GM21737 (cell line): ENCODE data around the gene UBQLN1.
"Not testable (repeated sequence)": the region's sequence is repeated elsewhere in the genome, so short reads cannot be mapped to it uniquely, and the experiment has no call there.

Experiments used
- ATAC-seq: cut with Tn5 transposase; IDR thresholded peaks from one replicate; pipeline ENCODE4 v1.9.1; 2021; ENCODE audit warnings: mild to moderate bottlenecking, moderate library complexity; ENCODE audit not compliant: unreplicated experiment

UBQLN1 gene

GRCh38 chr9:83636813-83637212 lies 70.9 kb downstream of the UBQLN1 start:
- no peak for ATAC-seq

GRCh38 chr9:83633676-83634075 lies 74.1 kb downstream of the UBQLN1 start:
- ATAC-seq: no peak

DNA sequence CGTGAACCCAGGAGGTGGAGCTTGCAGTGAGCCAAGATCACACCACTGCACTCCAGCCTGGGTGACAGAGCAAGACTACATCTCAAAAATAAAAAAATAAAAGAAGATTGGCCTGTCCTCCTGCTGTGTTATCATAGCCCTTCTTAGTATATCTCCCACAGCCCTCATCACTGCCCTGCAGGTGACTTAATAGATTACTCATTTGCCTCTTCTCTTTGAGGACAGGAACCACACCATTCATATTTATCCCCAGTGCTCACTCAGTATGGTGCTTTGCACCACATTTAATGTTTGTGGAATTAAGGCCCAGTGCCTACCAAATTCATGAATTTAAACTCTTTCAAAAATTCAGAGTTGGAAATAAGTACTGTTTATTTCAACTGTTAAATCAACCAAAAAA lies 74.5 kb downstream of the UBQLN1 start:
- ATAC-seq: no peak

GRCh38 chr9:83630938-83631457 lies 76.8 kb downstream of the UBQLN1 start:
- ATAC-seq: no peak

DNA sequence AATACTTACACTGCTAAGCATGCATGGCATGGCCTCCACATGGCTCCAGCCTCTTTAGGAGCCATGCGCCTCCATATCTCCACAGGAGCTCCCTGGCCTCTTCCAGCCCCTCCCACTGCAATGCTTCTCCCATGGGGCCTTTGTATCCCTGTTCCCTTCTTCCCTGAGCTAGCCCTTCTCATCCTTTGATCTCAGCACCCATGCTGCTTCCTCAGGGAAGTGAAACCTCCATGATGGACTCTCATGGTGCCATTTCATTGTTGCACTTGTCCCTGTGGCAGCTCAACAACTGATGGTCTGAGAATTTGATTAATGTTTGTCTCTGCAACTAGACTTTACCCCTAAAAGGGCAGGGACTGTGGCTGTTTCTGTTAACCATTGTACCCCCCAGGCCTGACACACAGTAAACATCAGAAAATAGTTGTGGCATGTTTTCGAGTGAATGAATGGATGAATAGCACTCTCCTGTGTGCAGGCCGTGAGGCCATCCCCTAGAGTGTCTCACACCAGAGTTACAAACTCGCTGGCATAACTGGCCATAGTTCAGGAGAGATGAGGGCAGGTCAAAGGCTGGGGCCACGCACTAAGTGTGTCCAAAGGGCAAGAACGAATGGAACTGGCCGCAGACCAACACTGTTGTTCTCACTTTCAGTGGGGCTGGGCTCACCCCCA lies 78.2 kb downstream of the UBQLN1 start:
- no peak for ATAC-seq

GRCh38 chr9:83628540-83628939 lies 79.2 kb downstream of the UBQLN1 start:
- no peak for ATAC-seq

DNA sequence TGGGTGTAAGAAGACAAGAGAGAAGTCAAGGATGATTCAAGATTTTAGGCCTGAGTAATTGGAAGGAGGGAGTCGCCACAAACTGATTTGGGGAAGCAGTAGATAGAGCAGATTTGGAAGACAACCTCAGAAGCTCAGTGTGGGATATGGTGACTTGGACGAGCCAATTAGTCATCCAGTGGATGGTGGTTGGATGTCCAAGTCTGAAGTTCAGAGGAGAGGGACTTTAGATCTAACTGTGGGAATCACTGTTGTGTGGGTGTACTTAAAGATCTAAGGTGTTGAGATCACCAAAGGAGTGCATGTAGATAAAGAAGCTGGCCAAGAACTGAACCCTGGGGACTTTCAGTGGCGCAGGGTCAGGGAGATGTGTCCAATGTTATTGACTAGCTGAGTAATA lies 82.6 kb downstream of the UBQLN1 start:
- no peak for ATAC-seq

GRCh38 chr9:83623679-83624076 lies 84.1 kb downstream of the UBQLN1 start:
- ATAC-seq: peak; percentile 19

GRCh38 chr9:83622939-83623678 lies 84.6 kb downstream of the UBQLN1 start, which contains the start of gene IDNK:
Gene IDNK, plus strand, starts transcription at chr9:83623143. Its CDS starts 29 bp downstream, at chr9:83623172.
- ATAC-seq: peak; percentile 88

GRCh38 chr9:83622433-83622938 lies 85.3 kb downstream of the UBQLN1 start:
- ATAC-seq: peak; percentile 48

DNA sequence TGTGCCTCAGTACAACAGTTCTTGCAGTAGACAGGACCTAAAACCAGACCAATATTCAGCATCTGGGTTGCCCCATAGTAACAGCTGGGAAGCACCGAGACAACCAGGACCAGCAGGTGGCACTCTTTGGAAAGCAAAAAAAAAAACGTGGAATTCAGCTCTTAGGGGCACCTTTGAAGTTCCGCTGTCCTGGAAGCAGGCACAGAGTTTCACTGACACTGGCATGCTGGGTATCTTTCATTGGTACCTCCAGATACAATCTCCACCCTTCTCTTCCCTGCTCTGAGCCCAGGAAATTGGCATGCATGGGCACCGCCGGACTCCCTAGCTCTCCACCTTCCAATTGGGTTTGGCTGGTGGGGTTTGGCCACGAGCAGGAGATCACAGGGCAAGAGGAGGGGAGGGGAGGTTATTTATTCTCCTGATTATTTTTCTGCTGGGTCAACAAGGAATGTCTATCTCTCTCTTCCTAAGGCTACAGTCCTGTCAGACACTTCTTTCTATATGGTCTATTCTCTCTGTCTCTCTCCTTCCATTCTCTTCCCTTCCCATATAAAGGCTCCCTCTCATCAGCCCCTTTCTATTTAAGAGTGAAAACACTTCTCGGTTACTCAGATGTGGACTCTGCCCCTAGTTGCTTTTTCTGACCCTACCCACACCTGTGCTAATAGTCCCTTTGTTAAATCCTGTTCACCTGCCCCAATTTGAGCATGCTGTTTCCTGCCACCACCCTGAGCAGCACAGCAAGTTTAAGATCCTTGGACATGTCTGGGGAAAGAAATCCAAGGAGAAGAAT lies 86.7 kb downstream of the UBQLN1 start:
- ATAC-seq: no peak

- ATAC-seq: no peak
Measured at GRCh38 chr9:83617299-83617698, 90.5 kb downstream of the UBQLN1 start.

- not testable (repeated sequence) for ATAC-seq
Measured at GRCh38 chr9:83613298-83613697, 94.5 kb downstream of the UBQLN1 start.
